NCI-H446 (cell line): ENCODE measurements around the gene CDK6.
A peak's percentile ranks its signal among the peaks of the same experiment; 100 is the strongest.
"Not testable (repeated sequence)": the region's sequence is repeated elsewhere in the genome, so short reads cannot be mapped to it uniquely, and the experiment has no call there.

Experiments
- DNase-seq, 2 experiments: peaks; one replicate each; lab custom pipeline; 2025; lab: John Stamatoyannopoulos, UW

Gene CDK6

GRCh38 chr7:92623544-92623943 is 212.8 kb downstream of the CDK6 start:
- no peak for DNase-seq

GRCh38 chr7:92622685-92623084 is 213.7 kb downstream of the CDK6 start:
- DNase-seq: no peak

GRCh38 chr7:92622030-92622429 is 214.3 kb downstream of the CDK6 start:
- no peak for DNase-seq

GRCh38 chr7:92621561-92622023 is 214.8 kb downstream of the CDK6 start:
- no peak for DNase-seq

GRCh38 chr7:92621026-92621540 is 215.3 kb downstream of the CDK6 start:
- peak in 1 of 2 experiments; percentile 58 for DNase-seq

GRCh38 chr7:92615861-92616260 is 220.5 kb downstream of the CDK6 start:
- no peak for DNase-seq

- no peak for DNase-seq
These were observed 221.7 kb downstream of the CDK6 start for GRCh38 chr7:92614660-92615174.

- DNase-seq: no peak
These were observed 222.7 kb downstream of the CDK6 start for GRCh38 chr7:92613720-92614119.

GRCh38 chr7:92613214-92613613 is 223.2 kb downstream of the CDK6 start:
- DNase-seq: no peak

- no peak for DNase-seq
These were observed 223.9 kb downstream of the CDK6 start for GRCh38 chr7:92612501-92612900.

- DNase-seq: no peak
These were observed 224.6 kb downstream of the CDK6 start for GRCh38 chr7:92611735-92612134.

- peak in 1 of 2 experiments; percentile 6 for DNase-seq
These were observed 226.4 kb downstream of the CDK6 start for GRCh38 chr7:92609921-92610518.

GRCh38 chr7:92608380-92609322 is 227.7 kb downstream of the CDK6 start:
- no peak for DNase-seq

- no peak for DNase-seq
These were observed 229.4 kb downstream of the CDK6 start for GRCh38 chr7:92606985-92607384.

- DNase-seq: not testable (repeated sequence)
These were observed 231.9 kb downstream of the CDK6 start for GRCh38 chr7:92604517-92604916.

- DNase-seq: no peak
These were observed 233.3 kb downstream of the CDK6 start for GRCh38 chr7:92603089-92603445.

GRCh38 chr7:92602352-92603088 is 233.9 kb downstream of the CDK6 start:
- DNase-seq: no peak

- DNase-seq: no peak
These were observed 237.9 kb downstream of the CDK6 start for GRCh38 chr7:92598310-92598981.

GRCh38 chr7:92595281-92595680 is 241.1 kb downstream of the CDK6 start:
- no peak for DNase-seq

- no peak for DNase-seq
These were observed 241.6 kb downstream of the CDK6 start for GRCh38 chr7:92594746-92595145.

- no peak for DNase-seq
These were observed 245.6 kb downstream of the CDK6 start for GRCh38 chr7:92590711-92591310.
